ENCODE measurements around the gene CISD1. TPM values are rescaled to one million over a fixed set of nuclear protein-coding genes. Genes with fewer than 3 reads are reported as not detected.

The CISD1 gene
- total RNA-seq, 1 donor from 2014 or later, result 23.7 TPM

DNA sequence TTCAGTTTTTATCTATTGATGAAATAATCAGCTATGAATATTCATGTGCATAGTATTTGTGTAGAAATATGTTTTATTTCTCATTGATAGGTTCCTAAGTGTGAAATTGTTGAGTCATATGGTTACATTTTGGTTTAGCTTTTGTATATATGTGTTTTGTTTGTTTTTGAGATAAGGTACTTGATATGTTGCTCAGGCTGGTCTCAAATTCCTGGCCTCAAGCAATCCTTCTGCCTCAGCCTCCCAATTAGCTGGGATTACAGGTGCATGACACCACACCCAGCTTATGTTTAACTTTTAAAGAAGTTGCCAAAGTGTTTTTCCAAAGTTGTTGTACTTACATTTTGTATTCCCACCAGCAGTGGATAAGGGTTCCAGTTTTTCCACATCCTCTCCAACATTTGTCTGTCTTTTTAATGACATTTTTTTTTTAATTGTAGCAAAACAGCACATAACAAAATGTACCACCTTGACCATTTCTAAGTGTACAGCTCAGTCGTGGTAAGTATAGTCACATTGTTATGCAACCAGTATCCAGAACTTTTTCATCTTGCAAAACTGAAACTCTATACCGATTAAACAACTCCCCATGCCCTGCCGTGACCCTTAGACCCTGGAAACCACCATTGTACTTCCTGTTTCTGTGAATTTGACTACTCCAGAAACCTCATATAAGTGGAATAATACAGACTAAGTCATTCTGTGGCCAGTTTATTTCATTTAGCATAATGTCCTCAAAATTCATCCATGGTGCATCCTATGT is 53.3 kb downstream of the CISD1 start:
- H3K4me3 ChIP-seq, result no peak overlapping the region
- H3K9me3 ChIP-seq, result no peaks in the 10 kb centered on the region
- DNase-seq, result no peak
- H3K27me3 ChIP-seq, result no peaks in the 10 kb centered on the region
- no peaks in the 10 kb centered on the region for H3K4me1 ChIP-seq
- H3K36me3 ChIP-seq, result no peaks in the 10 kb centered on the region
- TF ChIP-seq, protein P1, sequence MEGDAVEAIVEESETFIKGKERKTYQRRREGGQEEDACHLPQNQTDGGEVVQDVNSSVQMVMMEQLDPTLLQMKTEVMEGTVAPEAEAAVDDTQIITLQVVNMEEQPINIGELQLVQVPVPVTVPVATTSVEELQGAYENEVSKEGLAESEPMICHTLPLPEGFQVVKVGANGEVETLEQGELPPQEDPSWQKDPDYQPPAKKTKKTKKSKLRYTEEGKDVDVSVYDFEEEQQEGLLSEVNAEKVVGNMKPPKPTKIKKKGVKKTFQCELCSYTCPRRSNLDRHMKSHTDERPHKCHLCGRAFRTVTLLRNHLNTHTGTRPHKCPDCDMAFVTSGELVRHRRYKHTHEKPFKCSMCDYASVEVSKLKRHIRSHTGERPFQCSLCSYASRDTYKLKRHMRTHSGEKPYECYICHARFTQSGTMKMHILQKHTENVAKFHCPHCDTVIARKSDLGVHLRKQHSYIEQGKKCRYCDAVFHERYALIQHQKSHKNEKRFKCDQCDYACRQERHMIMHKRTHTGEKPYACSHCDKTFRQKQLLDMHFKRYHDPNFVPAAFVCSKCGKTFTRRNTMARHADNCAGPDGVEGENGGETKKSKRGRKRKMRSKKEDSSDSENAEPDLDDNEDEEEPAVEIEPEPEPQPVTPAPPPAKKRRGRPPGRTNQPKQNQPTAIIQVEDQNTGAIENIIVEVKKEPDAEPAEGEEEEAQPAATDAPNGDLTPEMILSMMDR (IDR thresholded peaks at IDR 0.05), result no peak
- intact Hi-C loops (cut with DNase I), result no loop called here
- peak; percentile 89 for ATAC-seq
- no peak overlapping the region for H3K27ac ChIP-seq

DNA sequence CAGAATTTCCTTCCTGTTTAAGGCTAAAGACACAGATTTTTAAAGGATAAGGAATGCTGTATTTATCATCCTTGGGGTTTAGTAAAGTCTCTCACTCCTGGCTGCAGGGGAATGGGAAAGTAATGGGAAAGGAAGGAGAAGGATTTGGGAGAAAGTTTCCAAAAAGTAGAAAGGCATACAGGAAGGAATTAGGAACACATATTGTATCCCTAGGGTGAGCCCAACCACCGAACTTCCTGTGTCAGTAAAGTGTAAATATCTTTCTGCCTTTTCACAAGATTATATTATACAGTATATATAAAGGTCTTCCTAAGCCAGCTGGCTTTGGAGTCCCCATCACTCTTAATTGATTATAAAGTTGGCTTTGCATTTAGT is 53.9 kb downstream of the CISD1 start:
- Histone ChIP-seq H3K27ac (no peak overlapping the region), H3K4me1 (no peaks in the 10 kb centered on the region), H3K27me3 (no peaks in the 10 kb centered on the region), H3K36me3 (no peaks in the 10 kb centered on the region), H3K4me3 (no peak overlapping the region), H3K9me3 (no peaks in the 10 kb centered on the region)
- intact Hi-C loops (cut with DNase I), result no loop called here
- TF ChIP-seq, protein P1 (IDR thresholded peaks at IDR 0.05), result no peak
- no peak for ATAC-seq
- DNase-seq, result no peak

DNA sequence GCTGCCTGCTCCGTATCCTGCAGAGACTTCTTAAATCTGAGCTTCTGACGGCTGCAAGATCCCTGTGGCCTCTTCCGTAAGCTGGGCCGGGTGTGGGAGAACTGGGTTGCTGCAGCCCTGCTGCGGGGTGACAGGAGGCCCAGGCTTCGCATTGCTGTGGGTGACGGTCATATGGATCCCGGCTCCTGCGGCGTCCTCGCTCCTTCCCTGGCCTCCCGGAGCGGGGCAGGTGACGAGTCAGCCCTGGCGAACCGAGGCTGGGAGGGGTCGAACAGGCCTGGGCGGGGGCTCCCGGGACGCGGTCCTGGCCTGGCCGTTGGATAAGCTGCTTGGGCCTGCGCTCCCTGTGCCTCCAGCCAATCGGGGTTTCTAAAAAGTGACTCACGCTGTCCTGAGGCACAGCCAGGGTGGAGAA is 58.0 kb downstream of the CISD1 start:
- Histone ChIP-seq H3K36me3 (no peaks in the 10 kb centered on the region), H3K9me3 (no peaks in the 10 kb centered on the region), H3K27ac (no peak overlapping the region), H3K4me3 (no peak overlapping the region), H3K27me3 (no peaks in the 10 kb centered on the region), H3K4me1 (no peaks in the 10 kb centered on the region)
- no peak for ATAC-seq
- intact Hi-C loops (cut with DNase I), result no loop called here
- TF ChIP-seq, protein P1 (IDR thresholded peaks at IDR 0.05), result no peak
- no peak for DNase-seq

DNA sequence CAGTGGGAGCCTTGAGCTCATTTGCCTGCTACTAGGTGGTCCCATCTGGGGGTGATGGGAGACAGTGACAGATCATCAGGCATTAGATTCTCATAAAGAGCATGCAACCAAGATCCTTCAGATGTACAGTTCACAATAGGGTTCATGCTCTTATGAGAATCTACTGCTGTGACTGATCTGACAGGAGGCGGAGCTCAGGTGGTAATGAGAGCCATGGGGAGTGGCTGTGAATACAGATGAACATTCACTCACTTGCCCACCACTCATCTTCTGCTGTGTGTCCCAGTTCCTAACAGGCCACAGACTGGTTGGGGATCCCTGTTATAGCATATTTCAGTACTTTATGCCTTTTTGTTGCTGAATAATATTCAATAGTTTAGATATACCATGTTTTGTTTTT is 59.3 kb downstream of the CISD1 start:
- H3K27me3 ChIP-seq, result no peaks in the 10 kb centered on the region
- intact Hi-C loops (cut with DNase I), result no loop called here
- H3K27ac ChIP-seq, result no peak overlapping the region
- H3K9me3 ChIP-seq, result no peaks in the 10 kb centered on the region
- ATAC-seq, result no peak
- no peaks in the 10 kb centered on the region for H3K4me1 ChIP-seq
- H3K36me3 ChIP-seq, result no peaks in the 10 kb centered on the region
- TF ChIP-seq, protein P1 (IDR thresholded peaks at IDR 0.05), result no peak
- no peak overlapping the region for H3K4me3 ChIP-seq
- no peak for DNase-seq

DNA sequence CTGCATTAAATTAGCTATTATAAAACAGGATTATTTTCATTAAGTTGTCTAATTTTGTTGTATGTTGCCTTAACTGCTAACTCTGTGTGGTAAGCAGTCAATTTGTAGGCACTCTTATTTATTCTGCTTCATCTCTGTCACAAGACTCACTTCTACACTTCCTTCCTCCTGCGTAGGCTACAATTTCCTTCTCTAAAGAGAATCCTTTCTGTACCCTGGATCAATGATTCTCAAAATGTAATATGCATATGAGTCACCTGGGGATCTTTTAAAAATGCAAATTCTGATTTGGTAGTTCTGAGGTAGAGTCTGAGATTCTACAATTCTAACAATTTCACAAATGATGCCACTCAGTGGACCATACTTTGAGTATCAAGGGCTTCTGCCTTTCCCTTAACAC is 61.5 kb downstream of the CISD1 start:
- no peak overlapping the region for H3K4me3 ChIP-seq
- no peaks in the 10 kb centered on the region for H3K4me1 ChIP-seq
- H3K27me3 ChIP-seq, result no peaks in the 10 kb centered on the region
- TF ChIP-seq, protein P1 (IDR thresholded peaks at IDR 0.05), result no peak
- H3K27ac ChIP-seq, result no peak overlapping the region
- ATAC-seq (no peak), DNase-seq (no peak)
- no peaks in the 10 kb centered on the region for H3K36me3 ChIP-seq
- intact Hi-C loops (cut with DNase I), result no loop called here
- H3K9me3 ChIP-seq, result no peaks in the 10 kb centered on the region

DNA sequence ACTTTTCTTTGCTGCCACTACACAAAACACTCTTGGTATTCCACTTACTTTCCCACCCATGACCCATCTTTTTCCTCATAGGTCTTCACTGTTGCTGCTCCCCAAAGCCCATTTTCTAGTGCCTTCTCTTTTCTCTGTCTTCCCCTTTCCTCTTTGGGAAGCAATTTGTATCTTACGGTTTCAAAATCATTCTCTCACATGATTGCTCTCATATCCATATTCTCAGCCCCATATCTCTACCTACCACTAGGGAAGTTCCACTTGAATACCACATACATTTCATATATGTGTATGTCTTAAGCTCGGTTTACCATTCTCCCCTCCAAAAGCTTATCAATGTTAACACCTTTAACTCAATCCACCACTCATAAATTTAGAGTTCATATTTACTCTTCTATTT is 62.7 kb downstream of the CISD1 start:
- Histone ChIP-seq H3K27me3 (no peaks in the 10 kb centered on the region), H3K9me3 (no peaks in the 10 kb centered on the region), H3K27ac (no peak overlapping the region), H3K4me3 (no peak overlapping the region), H3K4me1 (peaks cover 11% of the 10 kb centered on the region), H3K36me3 (no peaks in the 10 kb centered on the region)
- DNase-seq (no peak), ATAC-seq (no peak)
- intact Hi-C loops (cut with DNase I), result no loop called here
- TF ChIP-seq, protein P1 (IDR thresholded peaks at IDR 0.05), result no peak

All from upper lobe of right lung (tissue), 1 donor.